C4-2B (cell line): ENCODE data around the gene GAREM2.

Experiments
- H3K27ac ChIP-seq: fragments of 450-650 bp; 2 replicates; pipeline ENCODE4 v1.5.1; 2017
- CTCF ChIP-seq: fragments of 450-650 bp; conservative IDR thresholded peaks from 2 replicates; pipeline ENCODE4 v1.5.1; 2017; ENCODE audit warnings: mild to moderate bottlenecking
- ZFX ChIP-seq: fragments of 450-650 bp; IDR thresholded peaks from 2 replicates; pipeline ENCODE4 v1.6.1; 2017

The GAREM2 gene

GRCh38 chr2:26172871-26173775 is at the start of gene GAREM2:
Gene GAREM2 (plus strand): TSS chr2:26173088. CDS start chr2:26173221, 133 bp downstream.
- TF ChIP-seq CTCF = no peak
- peak; percentile 51; the same call in 1 of the 2 replicates for TF ChIP-seq ZFX
- peak within 1 kb of the TSS; percentile 43 for H3K27ac ChIP-seq

GRCh38 chr2:26123426-26123825 is 49.5 kb upstream of the GAREM2 start:
- no peak overlapping the region for H3K27ac ChIP-seq
- TF ChIP-seq CTCF = no peak

GRCh38 chr2:26126074-26126473 is 46.8 kb upstream of the GAREM2 start:
- no peak for TF ChIP-seq ZFX
- no peak for TF ChIP-seq CTCF
- H3K27ac ChIP-seq = no peak overlapping the region

GRCh38 chr2:26128176-26128575 is 44.7 kb upstream of the GAREM2 start:
- H3K27ac ChIP-seq = no peak overlapping the region
- no peak for TF ChIP-seq ZFX
- no peak for TF ChIP-seq CTCF

DNA sequence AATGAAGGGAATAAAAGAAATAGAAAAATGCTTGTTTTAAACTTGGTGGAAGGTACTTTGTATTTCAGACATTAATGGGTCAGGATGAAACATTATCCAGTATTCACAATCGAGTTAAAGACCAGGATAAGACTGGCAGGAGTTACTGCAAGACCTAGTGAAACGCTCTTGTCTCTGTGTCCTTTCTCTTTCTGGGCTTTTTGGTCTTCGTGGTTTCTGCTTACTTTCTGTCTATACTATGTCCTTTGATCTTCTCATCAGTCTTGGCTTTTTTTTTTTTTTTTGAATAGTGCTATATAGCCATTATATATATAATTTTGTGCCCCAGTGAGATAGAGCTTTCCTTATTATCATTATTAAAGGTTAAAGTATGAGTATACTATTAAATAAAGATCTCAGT is 42.1 kb upstream of the GAREM2 start:
- no peak overlapping the region for H3K27ac ChIP-seq
- TF ChIP-seq ZFX = no peak
- TF ChIP-seq CTCF = no peak

DNA sequence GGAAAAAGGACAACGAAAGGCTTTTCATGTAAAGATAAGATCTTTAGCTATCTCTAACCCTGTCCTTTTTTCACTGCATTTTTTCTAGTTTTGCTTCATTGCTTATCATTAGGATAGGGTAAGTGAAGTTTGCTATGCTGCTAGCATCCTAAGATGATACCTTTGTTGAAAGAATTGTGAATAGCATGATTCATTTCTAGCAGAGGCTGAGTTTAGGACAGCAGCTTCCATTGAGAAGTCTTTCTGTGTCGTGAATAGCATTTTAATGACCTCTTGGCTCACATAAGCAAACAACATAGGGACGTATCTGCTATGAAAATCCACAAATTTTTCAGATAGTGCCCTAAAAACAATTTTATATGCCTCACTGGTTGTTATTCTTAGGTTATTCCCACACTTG is 36.4 kb upstream of the GAREM2 start:
- TF ChIP-seq ZFX = no peak
- no peak for TF ChIP-seq CTCF
- H3K27ac ChIP-seq = no peak overlapping the region

- no peak overlapping the region for H3K27ac ChIP-seq
- TF ChIP-seq ZFX (no peak), CTCF (no peak)
Observed at GRCh38 chr2:26139269-26140183, 33.4 kb upstream of the GAREM2 start.
